ENCODE results near the gene KIF1A.

KIF1A gene

GRCh38 chr2:240822280-240822847 lies 2.3 kb upstream of the KIF1A start:
- DNase-seq (ENCODE audit: low read depth), result no peak
- no peak overlapping the region for H3K4me3 ChIP-seq (ENCODE audit: low read length)
- no peak for TF ChIP-seq CTCF (conservative IDR thresholded peaks at IDR 0.05; ENCODE audit: low read depth, low read length)

GRCh38 chr2:240821429-240821778 lies 1.4 kb upstream of the KIF1A start:
- DNase-seq (ENCODE audit: low read depth), result no peak
- no peak for TF ChIP-seq CTCF (conservative IDR thresholded peaks at IDR 0.05; ENCODE audit: low read depth, low read length)
- H3K4me3 ChIP-seq (ENCODE audit: low read length), result no peak overlapping the region

DNA sequence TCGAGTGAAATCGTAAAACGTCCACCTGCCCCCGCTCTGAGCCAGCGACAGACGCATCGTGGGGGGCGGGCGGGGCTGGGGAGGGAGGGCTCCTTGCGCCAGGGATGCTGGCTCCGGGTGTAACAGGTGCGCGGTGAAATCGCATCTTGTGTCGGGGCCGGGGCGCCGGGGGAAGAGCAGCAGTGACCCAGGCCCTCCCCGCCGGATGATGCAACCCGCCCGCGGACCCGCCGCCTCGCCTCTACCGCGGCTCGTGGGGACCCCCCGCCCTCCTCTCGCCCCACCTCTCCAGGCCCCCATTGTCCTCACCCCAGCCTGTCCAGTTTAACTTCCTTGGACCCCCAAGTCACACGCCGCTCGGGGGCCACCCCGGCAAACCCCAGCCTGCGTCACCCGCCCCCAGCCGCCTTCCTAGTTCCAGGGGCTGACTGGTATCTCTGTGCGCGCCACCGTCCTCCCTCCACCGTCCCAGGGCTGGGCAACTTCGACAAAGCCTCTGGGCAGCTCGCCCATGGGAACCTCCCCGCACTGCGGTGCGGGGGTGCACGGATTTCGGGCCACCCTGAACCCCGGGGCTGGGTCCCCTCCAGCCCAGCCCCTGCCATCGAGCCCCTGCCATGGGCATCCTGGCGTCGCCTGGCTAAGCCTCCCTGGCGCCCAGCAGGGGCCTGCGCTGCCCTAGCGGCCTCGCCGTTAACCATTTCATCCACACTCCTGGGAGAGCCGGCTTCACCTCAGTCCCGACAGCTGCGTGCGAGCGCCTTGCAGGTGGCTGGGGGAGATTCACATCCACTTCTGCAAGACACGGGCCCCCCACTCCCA lies 799 bp upstream of the KIF1A start:
- peak overlapping the region; percentile 28 for H3K4me3 ChIP-seq (ENCODE audit: low read length)
- TF ChIP-seq CTCF (conservative IDR thresholded peaks at IDR 0.05; ENCODE audit: low read depth, low read length), result no peak
- no peak for DNase-seq (ENCODE audit: low read depth)

GRCh38 chr2:240819126-240819857 lies 727 bp downstream of the KIF1A start:
- TF ChIP-seq CTCF (conservative IDR thresholded peaks at IDR 0.05; ENCODE audit: low read depth, low read length), result no peak
- DNase-seq (ENCODE audit: low read depth), result no peak
- H3K4me3 ChIP-seq (ENCODE audit: low read length), result peak overlapping the region; percentile 57

GRCh38 chr2:240818293-240819125 lies 1.5 kb downstream of the KIF1A start:
- no peak for DNase-seq (ENCODE audit: low read depth)
- no peak for TF ChIP-seq CTCF (conservative IDR thresholded peaks at IDR 0.05; ENCODE audit: low read depth, low read length)
- H3K4me3 ChIP-seq (ENCODE audit: low read length), result peak overlapping the region; percentile 57

- no peak for TF ChIP-seq CTCF (conservative IDR thresholded peaks at IDR 0.05; ENCODE audit: low read depth, low read length)
- peak overlapping the region; percentile 57 for H3K4me3 ChIP-seq (ENCODE audit: low read length)
- no peak for DNase-seq (ENCODE audit: low read depth)
Measured at GRCh38 chr2:240817496-240818292, 2.3 kb downstream of the KIF1A start.
